Activated CD4-positive, CD25-positive, alpha-beta regulatory T cell treated with anti-CD3 and anti-CD28 coated beads, Interleukin-2, amount 50 U/mL, for 16 hours (primary cell): Measurements from ENCODE around the gene RBM28.
"Not testable (repeated sequence)": the region's sequence is repeated elsewhere in the genome, so short reads cannot be mapped to it uniquely, and the experiment has no call there.

Experiments
- DNase-seq: peaks from one replicate; pipeline ENCODE4 v3.0.0-alpha.2; 2020; ENCODE audit warnings: low read depth, low spot score

Gene RBM28

GRCh38 chr7:128347647-128348097 is 4.0 kb upstream of the RBM28 start:
- DNase-seq, result no peak

GRCh38 chr7:128344431-128344774 is 695 bp upstream of the RBM28 start:
- no peak for DNase-seq

GRCh38 chr7:128341733-128342132 is 2.0 kb downstream of the RBM28 start:
- DNase-seq, result no peak

- DNase-seq, result no peak
These were observed 8.0 kb downstream of the RBM28 start for GRCh38 chr7:128335730-128336129.

- DNase-seq, result no peak
These were observed 19.4 kb downstream of the RBM28 start for GRCh38 chr7:128324368-128324680.

GRCh38 chr7:128323459-128324367 is 20.0 kb downstream of the RBM28 start:
- no peak for DNase-seq

GRCh38 chr7:128323040-128323439 is 20.7 kb downstream of the RBM28 start:
- no peak for DNase-seq

GRCh38 chr7:128322040-128322643 is 21.6 kb downstream of the RBM28 start:
- DNase-seq, result no peak

GRCh38 chr7:128321044-128321422 is 22.7 kb downstream of the RBM28 start:
- DNase-seq, result no peak

GRCh38 chr7:128318691-128319090 is 25.0 kb downstream of the RBM28 start:
- no peak for DNase-seq

GRCh38 chr7:128311013-128311412 is 32.7 kb downstream of the RBM28 start:
- DNase-seq, result no peak

- no peak for DNase-seq
These were observed 33.2 kb downstream of the RBM28 start for GRCh38 chr7:128310499-128310898.

GRCh38 chr7:128309976-128310375 is 33.7 kb downstream of the RBM28 start:
- DNase-seq, result no peak

- DNase-seq, result no peak
These were observed 34.6 kb downstream of the RBM28 start for GRCh38 chr7:128309124-128309523.

GRCh38 chr7:128307061-128307460 is 36.6 kb downstream of the RBM28 start:
- DNase-seq, result no peak

GRCh38 chr7:128304212-128304611 is 39.5 kb downstream of the RBM28 start:
- no peak for DNase-seq

- DNase-seq, result no peak
These were observed 40.1 kb downstream of the RBM28 start for GRCh38 chr7:128303643-128304042.

- no peak for DNase-seq
These were observed 40.6 kb downstream of the RBM28 start for GRCh38 chr7:128303133-128303532.

GRCh38 chr7:128302139-128302538 is 41.6 kb downstream of the RBM28 start:
- no peak for DNase-seq

GRCh38 chr7:128299109-128299607 is 44.5 kb downstream of the RBM28 start:
- no peak for DNase-seq

GRCh38 chr7:128298004-128298403 is 45.7 kb downstream of the RBM28 start:
- not testable (repeated sequence) for DNase-seq

GRCh38 chr7:128287556-128287955 is 56.2 kb downstream of the RBM28 start:
- no peak for DNase-seq

- DNase-seq, result no peak
These were observed 59.6 kb downstream of the RBM28 start for GRCh38 chr7:128284102-128284501.
